NCI-H82 treated with DMSO at 0.1 percent for 48 hours (cell line): ENCODE results near the gene MZT2A.
"Not testable (repeated sequence)": the region's sequence is repeated elsewhere in the genome, so short reads cannot be mapped to it uniquely, and the experiment has no call there.

Source experiments
- DNase-seq: peaks from one replicate; lab custom pipeline; 2025; ENCODE audit not compliant: unreplicated experiment; lab: John Stamatoyannopoulos, UW

The MZT2A gene

GRCh38 chr2:131492015-131492417, at the start of gene MZT2A:
Gene MZT2A (minus strand): TSS chr2:131492397. CDS start chr2:131492376, 21 bp downstream.
- not testable (repeated sequence) for DNase-seq

- not testable (repeated sequence) for DNase-seq
Measured at GRCh38 chr2:131538856-131539255, 46.7 kb upstream of the MZT2A start.

GRCh38 chr2:131536841-131537240, 44.6 kb upstream of the MZT2A start:
- DNase-seq: not testable (repeated sequence)

GRCh38 chr2:131535951-131536826, 44.0 kb upstream of the MZT2A start:
- DNase-seq: not testable (repeated sequence)

- no peak for DNase-seq
Measured at GRCh38 chr2:131535526-131535925, 43.3 kb upstream of the MZT2A start.

GRCh38 chr2:131534965-131535364, 42.8 kb upstream of the MZT2A start:
- DNase-seq: not testable (repeated sequence)

GRCh38 chr2:131534317-131534672, 42.1 kb upstream of the MZT2A start:
- DNase-seq: not testable (repeated sequence)

- not testable (repeated sequence) for DNase-seq
Measured at GRCh38 chr2:131533609-131534316, 41.6 kb upstream of the MZT2A start.

- DNase-seq: not testable (repeated sequence)
Measured at GRCh38 chr2:131532723-131533608, 40.8 kb upstream of the MZT2A start.

GRCh38 chr2:131531547-131532185, 39.5 kb upstream of the MZT2A start:
- not testable (repeated sequence) for DNase-seq

- DNase-seq: not testable (repeated sequence)
Measured at GRCh38 chr2:131530626-131531344, 38.6 kb upstream of the MZT2A start.

GRCh38 chr2:131529864-131530445, 37.8 kb upstream of the MZT2A start:
- DNase-seq: not testable (repeated sequence)

- not testable (repeated sequence) for DNase-seq
Measured at GRCh38 chr2:131528981-131529863, 37.0 kb upstream of the MZT2A start.

GRCh38 chr2:131527131-131528001, 35.2 kb upstream of the MZT2A start, which contains the start of gene CCDC74A:
Gene CCDC74A (plus strand): TSS chr2:131527888. CDS start chr2:131527971, 83 bp downstream.
- DNase-seq: peak; percentile 6

- DNase-seq: not testable (repeated sequence)
Measured at GRCh38 chr2:131525256-131525655, 33.1 kb upstream of the MZT2A start.

GRCh38 chr2:131521961-131522781, 30.0 kb upstream of the MZT2A start:
- DNase-seq: no peak

- not testable (repeated sequence) for DNase-seq
Measured at GRCh38 chr2:131521524-131521923, 29.3 kb upstream of the MZT2A start.
